ENCODE results near the gene SPI1. TPM values are rescaled to one million over a fixed set of nuclear protein-coding genes. Genes with fewer than 3 reads are reported as not detected.

SPI1 gene
- total RNA-seq, 1 donor from 2014 or later, result not detected

- peaks cover 9% of the 10 kb centered on the region for H3K36me3 ChIP-seq (ENCODE audit: insufficient read depth, low read length)
- H3K4me2 ChIP-seq (ENCODE audit: low read length), result no peak overlapping the region
- no peaks in the 10 kb centered on the region for H3K27me3 Mint-ChIP-seq (ENCODE audit: low read depth, unreplicated experiment)
- no peak overlapping the region for H3K4me3 ChIP-seq (ENCODE audit: insufficient read depth, low read depth, low read length)
- TF ChIP-seq EZH2 (IDR thresholded peaks at IDR 0.05; ENCODE audit: insufficient read depth, low read length), result no peak
- peak; percentile 46 for TF ChIP-seq CTCF (IDR thresholded peaks at IDR 0.05; ENCODE audit: insufficient read depth, low read depth, low read length)
- no peak overlapping the region for H2AFZ ChIP-seq (ENCODE audit: low read depth, low read length)
- H3K36me3 Mint-ChIP-seq (ENCODE audit: low read depth, unreplicated experiment), result peaks cover 10% of the 10 kb centered on the region
- H3K4me1 ChIP-seq (ENCODE audit: insufficient read depth, low read length), result peaks cover 67% of the 10 kb centered on the region
- no peaks in the 10 kb centered on the region for H3K27me3 ChIP-seq (ENCODE audit: insufficient read depth, low read length)
- no peak overlapping the region for H3K4me3 Mint-ChIP-seq (ENCODE audit: unreplicated experiment)
- H3K4me1 Mint-ChIP-seq (ENCODE audit: low read depth, unreplicated experiment), result peaks cover 31% of the 10 kb centered on the region
- H3K27ac Mint-ChIP-seq (ENCODE audit: unreplicated experiment), result no peak overlapping the region
- no peaks in the 10 kb centered on the region for H3K9me3 Mint-ChIP-seq (ENCODE audit: unreplicated experiment)
- H3K9me3 ChIP-seq (ENCODE audit: insufficient read depth, low read depth, low read length), result no peaks in the 10 kb centered on the region
- H4K20me1 ChIP-seq (ENCODE audit: insufficient read depth, low read length), result peaks cover 39% of the 10 kb centered on the region
- H3K79me2 ChIP-seq (ENCODE audit: insufficient read depth, low read length), result peaks cover 53% of the 10 kb centered on the region
- H3K9ac ChIP-seq (ENCODE audit: low read length), result no peak overlapping the region
- DNase-seq (ENCODE audit: low read depth) (no peak), FAIRE-seq (no peak)
- no peak overlapping the region for H3K27ac ChIP-seq (ENCODE audit: low read depth, low read length)
Observed at GRCh38 chr11:47411884-47412746, 33.8 kb upstream of the SPI1 start.

- H3K4me3 Mint-ChIP-seq (ENCODE audit: unreplicated experiment), result peak overlapping the region; percentile 74
- no peak for FAIRE-seq
- Histone ChIP-seq H3K36me3 (ENCODE audit: insufficient read depth, low read length) (peaks cover 9% of the 10 kb centered on the region), H3K4me1 (ENCODE audit: insufficient read depth, low read length) (peaks cover 52% of the 10 kb centered on the region), H3K79me2 (ENCODE audit: insufficient read depth, low read length) (peaks cover 53% of the 10 kb centered on the region), H2AFZ (ENCODE audit: low read depth, low read length) (no peak overlapping the region), H3K9me3 (ENCODE audit: insufficient read depth, low read depth, low read length) (no peaks in the 10 kb centered on the region), H3K27me3 (ENCODE audit: insufficient read depth, low read length) (no peaks in the 10 kb centered on the region), H3K9ac (ENCODE audit: low read length) (peak overlapping the region; percentile 100), H3K4me2 (ENCODE audit: low read length) (peak overlapping the region; percentile 100), H4K20me1 (ENCODE audit: insufficient read depth, low read length) (peaks cover 38% of the 10 kb centered on the region), H3K4me3 (ENCODE audit: insufficient read depth, low read depth, low read length) (peak overlapping the region; percentile 93), H3K27ac (ENCODE audit: low read depth, low read length) (no peak overlapping the region)
- H3K27me3 Mint-ChIP-seq (ENCODE audit: low read depth, unreplicated experiment), result no peaks in the 10 kb centered on the region
- H3K27ac Mint-ChIP-seq (ENCODE audit: unreplicated experiment), result no peak overlapping the region
- TF ChIP-seq EZH2 (IDR thresholded peaks at IDR 0.05; ENCODE audit: insufficient read depth, low read length), result no peak
- TF ChIP-seq CTCF (IDR thresholded peaks at IDR 0.05; ENCODE audit: insufficient read depth, low read depth, low read length), result no peak
- H3K9me3 Mint-ChIP-seq (ENCODE audit: unreplicated experiment), result no peaks in the 10 kb centered on the region
- peaks cover 27% of the 10 kb centered on the region for H3K4me1 Mint-ChIP-seq (ENCODE audit: low read depth, unreplicated experiment)
- H3K36me3 Mint-ChIP-seq (ENCODE audit: low read depth, unreplicated experiment), result peaks cover 10% of the 10 kb centered on the region
- DNase-seq (ENCODE audit: low read depth), result no peak
Observed at GRCh38 chr11:47410370-47411264, 32.3 kb upstream of the SPI1 start.

All from astrocyte (in vitro differentiated cells and primary cell).